Adrenal gland (tissue), 5 donors: ENCODE results near the gene ANKS1B.

Source experiments
- POLR2A ChIP-seq, 2 donors: fragments of 450-650 bp; IDR thresholded peaks; one replicate each; pipeline ENCODE4 v1.6.1; 2017; ENCODE audit warnings: antibody characterized with exemption in 2 of 2, mild to moderate bottlenecking in 2 of 2, moderate library complexity in 1 of 2
- TF ChIP-seq, protein P1 (sequence below), 6 experiments: fragments of 450-650 bp in 4 of 6; fragments of 200-600 bp in 2 of 6; sonication (generic) in 1 of 6; IDR thresholded peaks; 1 replicate in 5 of 6; 2 replicates in 1 of 6; pipeline versions ENCODE4 v1.5.1 to v1.8.0; 2016 to 2021; ENCODE audit warnings: antibody characterized with exemption in 6 of 6, mild to moderate bottlenecking in 2 of 6, moderate library complexity in 1 of 6
- donor health status: DM: no; HTN: no; CAD: no.

DNA sequence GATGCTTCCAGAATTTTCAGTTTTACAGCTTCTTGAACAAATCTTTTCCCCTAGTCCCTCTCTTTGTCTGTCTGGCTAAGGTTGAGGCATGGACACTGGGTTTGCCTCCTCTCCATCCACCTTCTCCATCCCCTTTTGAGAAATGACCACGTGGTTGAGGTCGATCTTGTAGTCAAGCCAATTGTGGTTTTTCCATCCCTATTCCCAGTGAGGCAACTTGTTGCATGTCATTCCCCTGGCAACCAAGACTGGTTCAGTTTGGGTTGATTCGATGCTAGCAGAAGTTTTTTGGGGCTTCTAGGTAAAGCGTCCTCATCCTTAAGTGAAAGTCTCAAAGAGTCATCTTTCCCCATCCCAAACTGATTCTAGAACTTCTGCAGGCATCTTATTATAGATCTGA, 1038.9 kb downstream of the ANKS1B start:
- TF ChIP-seq, protein P1, sequence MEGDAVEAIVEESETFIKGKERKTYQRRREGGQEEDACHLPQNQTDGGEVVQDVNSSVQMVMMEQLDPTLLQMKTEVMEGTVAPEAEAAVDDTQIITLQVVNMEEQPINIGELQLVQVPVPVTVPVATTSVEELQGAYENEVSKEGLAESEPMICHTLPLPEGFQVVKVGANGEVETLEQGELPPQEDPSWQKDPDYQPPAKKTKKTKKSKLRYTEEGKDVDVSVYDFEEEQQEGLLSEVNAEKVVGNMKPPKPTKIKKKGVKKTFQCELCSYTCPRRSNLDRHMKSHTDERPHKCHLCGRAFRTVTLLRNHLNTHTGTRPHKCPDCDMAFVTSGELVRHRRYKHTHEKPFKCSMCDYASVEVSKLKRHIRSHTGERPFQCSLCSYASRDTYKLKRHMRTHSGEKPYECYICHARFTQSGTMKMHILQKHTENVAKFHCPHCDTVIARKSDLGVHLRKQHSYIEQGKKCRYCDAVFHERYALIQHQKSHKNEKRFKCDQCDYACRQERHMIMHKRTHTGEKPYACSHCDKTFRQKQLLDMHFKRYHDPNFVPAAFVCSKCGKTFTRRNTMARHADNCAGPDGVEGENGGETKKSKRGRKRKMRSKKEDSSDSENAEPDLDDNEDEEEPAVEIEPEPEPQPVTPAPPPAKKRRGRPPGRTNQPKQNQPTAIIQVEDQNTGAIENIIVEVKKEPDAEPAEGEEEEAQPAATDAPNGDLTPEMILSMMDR (IDR thresholded peaks at IDR 0.05) = no peak
- no peak for TF ChIP-seq POLR2A (IDR thresholded peaks at IDR 0.05)
